GM04503 (cell line): ENCODE measurements around the gene ENDOV.
A peak's percentile ranks its signal among the peaks of the same experiment; 100 is the strongest.

ENCODE experiments used
- DNase-seq: peaks from one replicate; pipeline ENCODE4 v3.0.0-alpha.2; 2012; ENCODE audit warnings: low read depth

ENDOV gene

GRCh38 chr17:80449930-80450576 is 35.1 kb downstream of the ENDOV start:
- no peak for DNase-seq

DNA sequence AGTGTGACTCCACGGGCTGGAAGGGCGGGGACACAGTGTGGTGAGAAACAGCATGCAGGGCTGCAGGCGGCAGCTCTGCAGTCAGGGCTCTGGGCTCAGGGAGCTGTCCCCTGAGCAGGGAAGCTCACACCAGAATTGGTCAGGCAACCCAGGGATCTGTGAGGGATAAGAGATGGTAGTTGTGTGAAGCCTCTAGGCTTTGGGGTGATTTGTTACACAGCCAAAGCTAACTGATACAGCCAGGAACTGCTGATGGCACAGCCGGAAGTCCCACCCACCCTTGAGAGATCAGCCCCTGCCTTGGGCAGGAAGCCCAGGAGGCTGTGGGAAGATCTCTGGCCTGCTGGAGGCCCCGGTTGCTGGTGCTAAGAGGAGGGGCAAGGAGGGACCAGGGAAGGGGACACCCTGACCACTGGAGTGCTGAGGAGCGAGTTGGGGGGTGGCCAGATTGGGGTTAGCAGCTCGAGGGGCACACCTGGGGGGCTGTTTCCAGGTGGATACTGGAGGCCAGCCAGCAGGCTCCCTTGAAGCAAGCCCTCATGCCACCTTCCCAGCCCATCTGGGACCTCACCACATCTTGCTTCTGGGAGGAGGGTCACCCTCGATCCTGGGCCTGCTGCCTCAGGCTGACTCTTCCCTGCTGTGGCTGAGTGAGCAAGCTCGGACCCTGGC is 36.3 kb downstream of the ENDOV start:
- no peak for DNase-seq

- DNase-seq = no peak
These were observed 37.4 kb downstream of the ENDOV start for GRCh38 chr17:80452173-80452915.

GRCh38 chr17:80453126-80453997 is 38.4 kb downstream of the ENDOV start:
- DNase-seq = no peak

DNA sequence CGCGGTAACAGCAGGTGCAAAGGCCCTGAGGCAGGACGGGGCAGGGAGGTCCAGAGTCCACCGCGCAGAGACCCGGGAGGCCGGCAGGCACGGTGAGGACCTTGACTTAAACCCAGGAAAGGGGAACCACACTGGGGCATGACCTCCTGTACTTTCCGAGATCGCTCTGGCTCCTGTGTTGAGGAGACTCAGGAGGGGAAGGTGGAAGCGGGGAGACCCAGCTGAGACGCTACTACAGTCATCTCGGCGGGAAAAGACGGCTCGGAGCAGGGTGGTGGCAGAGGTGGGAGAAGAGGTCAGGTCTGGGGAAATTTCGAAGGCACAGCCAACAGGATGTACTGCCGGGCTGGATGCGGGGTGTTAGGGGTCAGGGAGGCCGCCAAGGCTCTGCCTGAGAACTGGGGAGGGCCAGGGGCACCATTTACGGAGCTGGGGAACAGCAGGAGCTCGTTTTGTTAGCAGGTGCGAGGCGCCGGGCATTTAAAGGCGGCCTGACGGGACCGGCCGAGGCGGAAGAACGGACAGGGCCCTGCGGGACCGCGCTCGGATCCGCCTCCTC is 39.1 kb downstream of the ENDOV start:
- no peak for DNase-seq

DNA sequence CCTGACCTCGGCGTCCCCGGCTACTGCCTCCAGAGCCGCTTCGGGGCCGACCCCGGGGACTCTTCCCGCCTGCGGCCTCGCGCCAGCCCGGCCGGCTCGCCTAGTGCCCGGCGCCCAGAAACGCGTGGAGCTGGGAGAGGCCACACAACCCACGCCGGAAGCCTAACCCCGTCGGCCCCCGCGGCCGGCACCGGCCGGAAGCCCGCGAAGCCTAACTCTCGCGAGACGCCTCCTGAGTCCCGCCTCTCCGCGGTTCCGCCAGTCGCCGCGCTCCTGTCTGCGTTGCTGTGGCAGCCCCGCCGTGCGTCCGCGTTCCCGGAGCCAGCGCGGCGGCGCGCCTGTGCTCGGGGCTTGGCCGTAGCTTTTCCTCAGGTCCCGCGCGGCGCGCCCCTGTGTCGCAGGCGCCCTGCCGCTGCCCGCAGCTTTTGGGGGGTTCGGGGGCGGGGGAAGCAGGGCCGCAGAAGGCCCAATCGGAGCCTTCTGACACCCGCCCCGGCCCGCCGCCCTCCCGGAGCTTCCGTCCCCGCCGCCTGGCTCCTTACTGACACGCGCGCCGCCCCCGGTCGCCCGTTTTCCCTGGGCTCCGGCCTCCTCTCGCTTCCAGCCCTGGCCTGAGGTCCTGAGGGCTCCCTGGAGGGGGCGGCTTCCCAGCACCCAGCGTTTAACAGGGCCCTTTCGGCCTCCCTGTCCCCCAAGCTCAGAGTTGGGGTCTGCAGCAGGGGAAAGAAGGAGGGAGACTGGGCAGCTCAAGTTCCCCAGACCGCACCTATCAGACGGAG is 39.8 kb downstream of the ENDOV start:
- DNase-seq = peak; percentile 70

GRCh38 chr17:80455336-80455710 is 40.4 kb downstream of the ENDOV start:
- DNase-seq = no peak

- no peak for DNase-seq
These were observed 40.8 kb downstream of the ENDOV start for GRCh38 chr17:80455784-80456183.

- DNase-seq = no peak
These were observed 41.7 kb downstream of the ENDOV start for GRCh38 chr17:80456465-80457235.

DNA sequence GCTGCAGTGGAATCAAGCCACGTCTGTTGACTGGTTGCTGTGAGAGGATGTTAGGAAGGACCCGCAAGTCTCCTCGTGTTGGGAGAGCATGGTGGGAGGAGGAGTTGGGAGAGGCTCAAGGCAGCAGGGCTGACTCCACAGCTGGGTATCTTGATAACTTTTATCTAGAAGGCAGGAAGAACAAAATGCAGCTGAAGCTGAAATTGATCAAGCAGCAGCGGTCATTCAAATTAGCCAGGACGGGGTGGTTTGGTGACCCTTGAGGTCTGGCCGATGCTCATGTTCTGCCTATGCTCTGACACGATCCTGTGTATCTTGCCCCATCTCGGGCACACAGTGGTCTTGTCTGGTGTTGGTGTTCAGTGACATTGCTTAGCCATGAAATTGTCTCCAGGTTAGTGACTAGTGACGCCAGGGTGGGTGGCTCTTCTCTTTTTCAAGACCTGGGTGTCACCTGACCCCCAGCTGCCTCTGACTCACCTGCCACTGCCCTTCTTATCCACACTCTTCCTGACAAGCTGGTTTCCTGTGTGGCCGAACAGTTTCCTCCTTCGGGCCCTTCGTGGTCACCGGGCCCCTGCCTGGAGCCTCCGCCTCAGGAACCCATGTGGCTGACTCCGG is 42.4 kb downstream of the ENDOV start:
- DNase-seq = no peak

- no peak for DNase-seq
These were observed 43.0 kb downstream of the ENDOV start for GRCh38 chr17:80458016-80458415.

DNA sequence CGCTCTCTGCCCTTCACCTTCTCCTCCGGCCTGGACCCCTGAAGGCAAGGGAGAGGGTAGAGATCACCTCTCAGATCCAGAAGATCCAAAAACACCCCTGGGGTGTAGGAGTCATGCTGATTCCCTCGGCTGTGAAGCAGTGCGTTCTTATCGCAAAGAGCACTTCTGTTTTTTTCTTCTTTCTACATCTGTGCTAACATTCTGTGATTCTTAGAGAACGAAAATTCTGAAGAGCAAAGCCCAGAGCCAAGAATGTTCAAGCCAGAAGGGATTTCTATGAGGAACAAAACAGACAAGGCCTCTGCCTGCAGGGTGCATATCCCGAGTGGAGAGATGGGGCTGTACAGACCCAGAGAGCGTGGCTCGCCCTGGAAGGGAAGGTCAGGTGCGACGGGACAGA is 44.3 kb downstream of the ENDOV start:
- DNase-seq = no peak

GRCh38 chr17:80460429-80460834 is 45.5 kb downstream of the ENDOV start:
- no peak for DNase-seq

- DNase-seq = no peak
These were observed 46.7 kb downstream of the ENDOV start for GRCh38 chr17:80461528-80462160.

GRCh38 chr17:80463784-80464400 is 48.9 kb downstream of the ENDOV start:
- no peak for DNase-seq

GRCh38 chr17:80464486-80464885 is 49.5 kb downstream of the ENDOV start:
- no peak for DNase-seq

DNA sequence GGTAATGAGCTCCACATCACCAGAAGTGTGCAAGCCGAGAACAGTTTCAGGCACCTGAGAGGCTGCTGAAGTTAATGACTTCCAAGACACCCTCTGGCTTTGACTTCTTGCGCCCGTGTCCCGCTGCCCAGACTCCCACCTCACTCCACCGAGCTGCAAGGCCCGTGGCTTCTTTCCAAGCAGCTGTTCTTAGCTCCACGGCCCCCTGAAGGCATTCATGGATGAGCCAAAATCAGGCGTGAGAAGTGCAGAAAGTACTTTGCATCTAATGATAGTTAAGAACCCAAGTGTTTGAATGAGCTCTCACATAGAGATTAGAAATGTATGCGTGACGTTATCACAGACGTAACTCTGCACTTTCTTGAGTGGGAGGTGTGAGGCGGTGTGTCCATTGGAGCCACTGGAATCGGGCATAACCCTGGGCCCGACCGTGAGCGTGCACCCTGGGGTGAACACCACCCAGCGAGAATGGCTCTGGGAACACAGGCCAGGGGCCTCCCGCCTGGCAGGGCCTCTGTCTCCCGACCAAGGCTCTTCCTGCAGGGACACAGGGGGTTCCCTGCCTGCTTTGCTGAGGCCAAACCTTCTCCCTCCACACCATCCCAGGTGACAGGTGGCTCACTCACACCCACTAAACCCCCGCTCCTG is 50.5 kb downstream of the ENDOV start:
- DNase-seq = no peak

- DNase-seq = no peak
These were observed 51.3 kb downstream of the ENDOV start for GRCh38 chr17:80466188-80466705.
